HepG2 (cell line): ENCODE measurements around the gene TTC23. TPM values are rescaled to one million over a fixed set of nuclear protein-coding genes. Genes with fewer than 3 reads are reported as not detected.

Experiments used
- GZF1 ChIP-seq: sonication (generic); formaldehyde crosslinking; IDR thresholded peaks from 2 replicates; pipeline ENCODE4 v1.5.1; 2020; ENCODE audit warnings: mild to moderate bottlenecking, missing genetic modification reagents
- HNRNPL ChIP-seq: fragments of 200-400 bp; formaldehyde crosslinking; IDR thresholded peaks from 2 replicates; pipeline ENCODE4 v1.6.1; 2017; ENCODE audit warnings: mild to moderate bottlenecking, low read depth, low read length
- MBD4 ChIP-seq: IDR thresholded peaks from 2 replicates; pipeline ENCODE4 v1.6.1; 2012; ENCODE audit warnings: low read length, inconsistent platforms, borderline replicate concordance
- MTF1 ChIP-seq: sonication (generic); formaldehyde crosslinking; IDR thresholded peaks from 2 replicates; pipeline ENCODE4 v1.5.0; 2020; ENCODE audit warnings: missing genetic modification reagents
- SNAPC4 ChIP-seq: sonication (generic); formaldehyde crosslinking; IDR thresholded peaks from 2 replicates; pipeline ENCODE4 v1.4.0; 2020; ENCODE audit warnings: mild to moderate bottlenecking, missing genetic modification reagents
- SP1 ChIP-seq, 2 experiments: fragments of 450-650 bp in 1 of 2; sonication (generic) in 1 of 2; formaldehyde crosslinking in 1 of 2; IDR thresholded peaks; 2 replicates each; pipeline versions ENCODE4 v1.4.0 to v1.6.1; 2016 to 2020; ENCODE audit warnings: missing genetic modification reagents in 1 of 2
- TMF1 ChIP-seq: sonication (generic); formaldehyde crosslinking; IDR thresholded peaks from 2 replicates; pipeline ENCODE4 v1.8.1; 2022; ENCODE audit warnings: low read depth, missing genetic modification reagents
- ZBTB8A ChIP-seq: sonication (generic); formaldehyde crosslinking; IDR thresholded peaks from 2 replicates; pipeline ENCODE4 v1.4.0; 2020; ENCODE audit warnings: mild to moderate bottlenecking, low read depth, missing genetic modification reagents, borderline replicate concordance
- ZKSCAN8 ChIP-seq: IDR thresholded peaks from 2 replicates; pipeline ENCODE4 v1.6.1; 2016; ENCODE audit warnings: borderline replicate concordance, missing genetic modification reagents, missing compliant biosample characterization
- ZNF18 ChIP-seq: sonication (generic); formaldehyde crosslinking; IDR thresholded peaks from 2 replicates; pipeline ENCODE4 v1.8.0; 2022; ENCODE audit warnings: mild to moderate bottlenecking, missing genetic modification reagents; ENCODE audit not compliant: insufficient replicate concordance
- ZNF34 ChIP-seq: sonication (generic); formaldehyde crosslinking; IDR thresholded peaks from 2 replicates; pipeline ENCODE4 v1.4.0; 2020; ENCODE audit warnings: mild to moderate bottlenecking, missing genetic modification reagents, borderline replicate concordance
- ZNF546 ChIP-seq: sonication (generic); formaldehyde crosslinking; conservative IDR thresholded peaks from 2 replicates; pipeline ENCODE4 v1.8.1; 2023; ENCODE audit warnings: mild to moderate bottlenecking, missing genetic modification reagents
- ZNF562 ChIP-seq: sonication (generic); formaldehyde crosslinking; IDR thresholded peaks from 2 replicates; pipeline ENCODE4 v1.8.0; 2022; ENCODE audit warnings: missing genetic modification reagents, borderline replicate concordance
- ZNF703 ChIP-seq: sonication (generic); formaldehyde crosslinking; IDR thresholded peaks from 2 replicates; pipeline ENCODE4 v1.5.1; 2020; ENCODE audit warnings: missing genetic modification reagents, mild to moderate bottlenecking, moderate library complexity, borderline replicate concordance
- ZNF776 ChIP-seq: sonication (generic); formaldehyde crosslinking; IDR thresholded peaks from 2 replicates; pipeline ENCODE4 v1.4.0; 2020; ENCODE audit warnings: mild to moderate bottlenecking, missing genetic modification reagents
- polyA plus RNA-seq, 8 experiments: library from polyadenylated mRNA; depleted of rRNA in 3 of 8; stranded (reverse) in 7 of 8; unstranded in 1 of 8; fragments of >200 nt; fragmentation: Illumina TruSeq in 4 of 8; extraction: Trizol in 4 of 8; gene quantifications; 2 replicates each; pipeline versions ENCODE4 v1.2.1 to v1.2.3, GENCODE V29; 2011 to 2016; ENCODE audit warnings: low read depth in 4 of 8, missing spikeins in 1 of 8, mixed read lengths in 1 of 8; ENCODE audit not compliant: insufficient read depth in 1 of 8
- total RNA-seq, 5 experiments: library from RNA; depleted of rRNA; stranded (reverse); fragments of >200 nt; fragmentation: Illumina TruSeq; extraction: Trizol; gene quantifications; 2 replicates each; pipeline ENCODE4 v1.2.3, GENCODE V29; 2016; ENCODE audit warnings: low read depth in 1 of 5
- TF ChIP-seq, protein P1 (sequence below): sonication (generic); formaldehyde crosslinking; conservative IDR thresholded peaks from 2 replicates; pipeline ENCODE4 v1.8.1; 2023; ENCODE audit warnings: missing genetic modification reagents
- TF ChIP-seq, protein P2 (sequence below): sonication (generic); formaldehyde crosslinking; IDR thresholded peaks from 2 replicates; pipeline ENCODE4 v1.4.0; 2020; ENCODE audit warnings: missing genetic modification reagents, borderline replicate concordance

TTC23 gene
- total and polyA plus RNA-seq, 2 of the 13 experiments (the other 11 are each of a cell fraction or from before 2014, with no cell fraction given): 1.6 to 11.7 TPM

- TF ChIP-seq ZNF18 (CRISPR knock-in tag) (peak; percentile 39), ZNF776 (peak; percentile 61; the same call in 1 of the 2 replicates), ZBTB8A (0 out of 2 replicates have a peak, but pooled peaks have one; percentile 46), SP1 (IDR thresholded peaks at IDR 0.05) (no peak), SP1 (CRISPR knock-in tag; IDR thresholded peaks at IDR 0.05) (peak; percentile 57; the same call in 1 of the 2 replicates), ZNF562 (CRISPR knock-in tag) (no peak), MBD4 (no peak), TMF1 (CRISPR knock-in tag) (peak; percentile 57), SNAPC4 (no peak), HNRNPL (no peak), MTF1 (CRISPR knock-in tag) (0 out of 2 replicates have a peak, but pooled peaks have one; percentile 29), GZF1 (CRISPR knock-in tag) (no peak), ZNF546 (CRISPR knock-in tag) (no peak; the same call in 1 of the 2 replicates), ZNF34 (CRISPR knock-in tag) (no peak), ZKSCAN8 (no peak), ZNF703 (CRISPR knock-in tag) (no peak)
- TF ChIP-seq, protein P1, sequence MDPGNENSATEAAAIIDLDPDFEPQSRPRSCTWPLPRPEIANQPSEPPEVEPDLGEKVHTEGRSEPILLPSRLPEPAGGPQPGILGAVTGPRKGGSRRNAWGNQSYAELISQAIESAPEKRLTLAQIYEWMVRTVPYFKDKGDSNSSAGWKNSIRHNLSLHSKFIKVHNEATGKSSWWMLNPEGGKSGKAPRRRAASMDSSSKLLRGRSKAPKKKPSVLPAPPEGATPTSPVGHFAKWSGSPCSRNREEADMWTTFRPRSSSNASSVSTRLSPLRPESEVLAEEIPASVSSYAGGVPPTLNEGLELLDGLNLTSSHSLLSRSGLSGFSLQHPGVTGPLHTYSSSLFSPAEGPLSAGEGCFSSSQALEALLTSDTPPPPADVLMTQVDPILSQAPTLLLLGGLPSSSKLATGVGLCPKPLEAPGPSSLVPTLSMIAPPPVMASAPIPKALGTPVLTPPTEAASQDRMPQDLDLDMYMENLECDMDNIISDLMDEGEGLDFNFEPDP: no peak
- TF ChIP-seq, protein P2, sequence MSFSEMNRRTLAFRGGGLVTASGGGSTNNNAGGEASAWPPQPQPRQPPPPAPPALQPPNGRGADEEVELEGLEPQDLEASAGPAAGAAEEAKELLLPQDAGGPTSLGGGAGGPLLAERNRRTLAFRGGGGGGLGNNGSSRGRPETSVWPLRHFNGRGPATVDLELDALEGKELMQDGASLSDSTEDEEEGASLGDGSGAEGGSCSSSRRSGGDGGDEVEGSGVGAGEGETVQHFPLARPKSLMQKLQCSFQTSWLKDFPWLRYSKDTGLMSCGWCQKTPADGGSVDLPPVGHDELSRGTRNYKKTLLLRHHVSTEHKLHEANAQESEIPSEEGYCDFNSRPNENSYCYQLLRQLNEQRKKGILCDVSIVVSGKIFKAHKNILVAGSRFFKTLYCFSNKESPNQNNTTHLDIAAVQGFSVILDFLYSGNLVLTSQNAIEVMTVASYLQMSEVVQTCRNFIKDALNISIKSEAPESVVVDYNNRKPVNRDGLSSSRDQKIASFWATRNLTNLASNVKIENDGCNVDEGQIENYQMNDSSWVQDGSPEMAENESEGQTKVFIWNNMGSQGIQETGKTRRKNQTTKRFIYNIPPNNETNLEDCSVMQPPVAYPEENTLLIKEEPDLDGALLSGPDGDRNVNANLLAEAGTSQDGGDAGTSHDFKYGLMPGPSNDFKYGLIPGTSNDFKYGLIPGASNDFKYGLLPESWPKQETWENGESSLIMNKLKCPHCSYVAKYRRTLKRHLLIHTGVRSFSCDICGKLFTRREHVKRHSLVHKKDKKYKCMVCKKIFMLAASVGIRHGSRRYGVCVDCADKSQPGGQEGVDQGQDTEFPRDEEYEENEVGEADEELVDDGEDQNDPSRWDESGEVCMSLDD: 0 out of 2 replicates have a peak, but pooled peaks have one; percentile 23
These were observed 144.4 kb downstream of the TTC23 start, which contains the start of gene SYNM (continued) for GRCh38 chr15:99104788-99105513.
